Stimulated activated CD4-positive, alpha-beta T cell treated with anti-CD3 and anti-CD28 coated beads, TNF-alpha, amount 100 ng/mL, for 4 hours (primary cell): ENCODE results near the gene LARGE2.
"Not testable (repeated sequence)": the region's sequence is repeated elsewhere in the genome, so short reads cannot be mapped to it uniquely, and the experiment has no call there.

Source experiments
- DNase-seq, 3 experiments: peaks; one replicate each; pipeline ENCODE4 v3.0.0-alpha.2; 2020; ENCODE audit warnings: low read depth in 3 of 3

LARGE2 gene

DNA sequence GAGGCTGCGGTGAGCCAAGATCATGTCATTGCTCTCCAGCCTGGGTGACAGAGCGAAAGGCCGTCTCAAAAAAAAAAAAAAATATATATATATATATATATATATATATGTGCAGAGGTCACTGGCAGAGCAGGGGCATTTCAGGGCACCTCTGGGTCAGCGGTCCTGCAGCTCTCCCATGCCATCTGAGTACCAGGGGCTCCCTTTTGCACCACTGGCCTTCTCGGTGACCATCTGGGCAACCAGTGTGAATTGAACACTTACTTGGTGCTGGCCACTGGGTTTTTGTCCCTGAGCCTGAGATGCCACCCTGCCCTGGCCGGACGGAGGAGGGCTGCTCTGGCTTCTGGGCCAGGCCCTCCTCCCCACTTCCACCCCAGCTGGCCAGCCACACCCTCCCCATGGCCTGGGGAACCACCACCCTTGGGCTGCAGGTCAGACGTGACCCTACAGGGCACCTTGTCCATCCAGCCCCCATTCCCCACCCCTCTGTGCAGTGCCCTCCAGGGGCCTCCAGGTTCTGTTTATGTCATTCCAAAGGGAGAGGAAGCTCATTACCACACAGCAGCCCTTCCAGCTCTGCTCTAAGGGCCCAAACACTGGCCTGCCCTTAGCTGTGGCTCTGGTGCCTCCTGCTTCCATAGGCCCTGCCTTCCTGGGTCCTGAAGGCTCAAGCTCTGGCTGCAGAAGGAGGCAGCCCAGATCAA lies 26.8 kb upstream of the LARGE2 start:
- DNase-seq = no peak

DNA sequence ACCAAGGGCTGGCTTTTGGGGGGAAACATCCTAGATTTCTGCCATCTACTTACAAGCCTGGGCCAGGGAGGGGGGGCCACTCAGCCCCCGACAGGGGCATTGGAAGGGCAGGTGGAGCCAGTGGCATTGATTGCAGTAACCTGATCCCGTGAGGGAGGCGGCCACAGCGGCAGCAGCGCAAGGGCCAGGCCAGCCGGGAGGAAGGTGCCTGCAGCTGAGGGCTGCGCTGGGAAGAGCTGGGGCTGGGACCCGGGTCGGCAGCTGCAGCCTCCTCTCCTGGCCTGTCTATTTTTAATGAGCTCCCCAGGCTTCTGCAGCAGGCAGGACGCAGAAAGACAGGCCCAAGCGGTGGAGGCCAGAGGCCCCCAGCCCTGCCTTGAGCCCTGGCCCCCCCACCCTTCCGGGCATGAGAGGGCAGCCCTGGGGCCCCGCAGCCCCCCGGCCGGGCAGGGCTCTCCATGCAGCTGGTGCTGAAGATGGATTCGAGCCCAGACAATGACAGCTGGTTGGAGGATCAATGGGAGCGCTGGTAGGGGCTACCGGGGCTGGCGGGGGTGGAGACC lies 26.0 kb upstream of the LARGE2 start:
- no peak for DNase-seq

DNA sequence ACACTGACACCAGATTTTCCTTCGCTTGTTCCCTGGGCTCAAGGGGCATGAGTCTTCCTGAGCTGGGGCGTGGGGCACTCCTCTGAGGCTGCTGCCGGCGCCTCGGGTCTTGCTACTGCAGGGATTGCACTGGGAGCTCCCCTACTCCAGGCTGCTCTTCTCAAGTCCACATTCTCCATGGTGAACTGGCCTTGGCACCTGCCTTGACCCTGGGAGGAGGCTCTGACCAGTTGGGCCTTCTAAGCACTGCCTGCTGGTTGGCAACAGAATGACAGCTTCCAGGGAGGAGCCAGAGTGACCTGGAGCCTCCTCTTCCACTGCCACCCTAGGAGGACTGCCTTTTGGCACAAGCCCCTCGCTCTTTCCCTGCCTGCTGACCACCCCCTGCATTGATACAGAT lies 24.9 kb upstream of the LARGE2 start:
- no peak for DNase-seq

DNA sequence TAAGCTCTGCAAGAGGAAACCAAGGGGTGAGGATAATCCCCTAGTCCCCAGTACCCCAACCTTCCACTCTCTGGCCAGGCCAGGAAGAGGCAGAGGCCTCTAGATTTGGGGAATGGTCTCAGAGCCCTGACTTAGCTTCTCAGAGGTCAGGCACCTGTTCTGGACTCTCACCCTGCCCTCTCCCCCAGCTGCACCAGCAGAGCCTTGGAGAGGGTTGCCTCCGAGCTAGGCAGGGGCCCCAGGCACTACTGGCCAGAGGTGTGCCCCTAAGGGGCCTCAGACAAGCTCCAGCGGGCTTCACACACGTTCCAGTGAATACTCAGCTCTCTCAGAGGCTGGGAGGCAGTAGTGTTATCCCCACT lies 23.4 kb upstream of the LARGE2 start:
- no peak for DNase-seq

DNA sequence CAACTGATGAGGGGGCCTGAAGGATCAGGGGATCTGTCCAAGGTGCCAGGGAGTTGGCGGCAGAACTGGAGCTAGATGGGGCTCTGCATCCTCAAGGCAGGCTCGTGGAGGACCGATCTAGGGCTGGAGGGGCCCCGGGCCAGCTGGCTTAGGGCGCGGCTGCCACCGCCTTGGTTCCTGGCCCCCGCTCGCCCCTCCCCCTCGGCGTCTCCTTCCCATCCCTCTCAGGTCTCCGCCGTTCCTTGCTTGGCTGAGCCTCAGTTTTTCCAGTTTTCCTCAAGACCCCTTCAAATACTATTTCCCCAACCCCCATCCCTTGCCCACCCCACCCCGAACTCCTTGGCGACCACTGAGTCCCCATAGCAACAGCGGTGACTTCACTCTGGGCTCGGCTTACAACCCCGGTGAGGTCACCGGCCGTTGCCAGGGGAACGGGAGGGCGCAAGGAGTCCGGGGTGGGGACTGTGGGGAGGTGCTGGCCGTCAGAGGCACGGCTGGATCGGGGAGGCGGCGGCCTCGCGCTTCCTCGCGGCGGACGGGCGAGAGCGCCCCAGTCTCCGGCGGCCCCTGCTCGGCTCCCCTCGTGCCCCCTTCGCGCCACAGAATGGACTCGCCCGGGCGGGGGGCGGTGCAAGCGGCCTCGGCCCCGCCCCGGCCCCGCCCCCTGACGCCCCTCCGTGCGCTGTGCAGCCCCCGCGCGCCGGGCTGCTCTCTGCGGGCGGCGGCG lies 22.8 kb upstream of the LARGE2 start:
- DNase-seq = peak in 2 of 3 experiments; percentile 23 to 33

DNA sequence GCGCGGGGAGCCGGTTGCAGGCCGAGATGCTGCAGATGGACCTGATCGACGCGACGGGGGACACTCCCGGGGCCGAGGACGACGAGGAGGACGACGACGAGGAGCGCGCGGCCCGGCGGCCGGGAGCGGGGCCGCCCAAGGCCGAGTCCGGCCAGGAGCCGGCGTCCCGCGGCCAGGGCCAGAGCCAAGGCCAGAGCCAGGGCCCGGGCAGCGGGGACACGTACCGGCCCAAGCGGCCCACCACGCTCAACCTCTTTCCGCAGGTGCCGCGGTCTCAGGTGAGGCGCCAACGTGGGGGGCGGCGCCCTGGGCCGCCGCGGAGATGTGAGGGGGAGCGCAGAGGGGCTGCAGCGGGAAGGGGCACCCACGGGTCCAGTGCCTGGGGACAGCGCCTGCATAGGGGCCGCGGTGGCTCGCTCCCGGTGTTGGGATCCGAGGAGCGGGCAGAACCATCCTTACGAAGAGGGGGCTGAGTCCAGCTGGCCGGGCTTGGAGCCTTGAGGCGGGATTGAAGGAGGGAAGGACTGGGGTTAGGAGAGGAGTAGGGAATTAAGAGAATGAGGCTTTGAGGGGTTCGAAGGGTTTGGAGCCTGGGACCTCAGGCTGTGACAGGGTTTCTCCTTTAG lies 22.2 kb upstream of the LARGE2 start:
- DNase-seq = not testable (repeated sequence)

DNA sequence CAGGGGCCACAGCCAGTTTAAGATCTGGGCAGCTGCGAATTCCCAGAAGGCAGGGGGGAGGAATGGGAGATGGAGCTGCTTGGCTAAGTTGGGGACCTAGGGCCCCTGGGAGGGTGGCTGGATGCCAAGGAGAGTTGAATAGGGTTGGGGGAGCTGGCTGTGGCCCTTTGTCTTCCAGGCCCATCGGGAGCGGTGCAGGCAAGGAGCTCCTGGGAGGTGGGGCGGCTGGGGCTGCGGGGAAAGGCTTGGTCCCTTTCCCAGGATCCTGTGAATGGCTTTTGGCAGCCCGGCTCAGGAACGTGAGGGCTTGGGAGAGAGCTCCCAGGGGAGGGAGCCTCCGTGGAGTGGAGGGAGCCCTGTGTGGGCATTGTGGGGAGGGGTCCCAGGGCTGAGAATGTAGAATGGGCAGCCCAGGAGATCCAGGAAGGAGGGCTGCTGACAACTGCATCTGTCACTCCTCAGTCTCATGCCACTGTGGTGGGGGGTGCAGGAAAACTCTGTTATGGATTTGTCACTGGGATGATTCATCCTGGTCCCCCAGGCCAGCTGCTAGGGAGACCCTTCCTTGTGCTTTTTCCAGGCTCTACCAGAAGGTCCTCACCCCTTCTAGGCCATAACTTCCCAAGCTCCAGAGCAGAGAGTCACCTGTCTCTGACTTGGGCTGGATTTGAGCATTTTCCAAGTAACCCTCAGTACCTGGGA lies 21.4 kb upstream of the LARGE2 start:
- DNase-seq = no peak

DNA sequence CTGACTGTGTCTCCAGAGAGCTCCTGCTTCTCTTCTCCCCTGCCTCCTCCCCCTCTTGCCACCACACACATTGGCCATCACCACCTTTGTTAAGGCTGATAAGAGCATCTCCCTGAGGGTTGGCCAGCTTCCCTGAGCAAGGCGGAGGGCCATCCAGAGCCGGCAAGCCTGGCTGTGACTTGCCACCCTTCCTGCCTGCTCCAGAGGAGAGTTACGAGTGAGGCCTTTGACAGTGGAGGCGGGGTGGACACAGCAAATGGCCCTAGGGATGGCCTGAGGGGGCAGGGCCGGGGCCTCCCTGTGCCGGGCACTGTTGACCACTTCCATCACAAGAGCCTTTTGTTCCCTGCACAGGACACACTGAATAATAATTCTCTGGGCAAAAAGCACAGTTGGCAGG lies 20.8 kb upstream of the LARGE2 start:
- DNase-seq = no peak

DNA sequence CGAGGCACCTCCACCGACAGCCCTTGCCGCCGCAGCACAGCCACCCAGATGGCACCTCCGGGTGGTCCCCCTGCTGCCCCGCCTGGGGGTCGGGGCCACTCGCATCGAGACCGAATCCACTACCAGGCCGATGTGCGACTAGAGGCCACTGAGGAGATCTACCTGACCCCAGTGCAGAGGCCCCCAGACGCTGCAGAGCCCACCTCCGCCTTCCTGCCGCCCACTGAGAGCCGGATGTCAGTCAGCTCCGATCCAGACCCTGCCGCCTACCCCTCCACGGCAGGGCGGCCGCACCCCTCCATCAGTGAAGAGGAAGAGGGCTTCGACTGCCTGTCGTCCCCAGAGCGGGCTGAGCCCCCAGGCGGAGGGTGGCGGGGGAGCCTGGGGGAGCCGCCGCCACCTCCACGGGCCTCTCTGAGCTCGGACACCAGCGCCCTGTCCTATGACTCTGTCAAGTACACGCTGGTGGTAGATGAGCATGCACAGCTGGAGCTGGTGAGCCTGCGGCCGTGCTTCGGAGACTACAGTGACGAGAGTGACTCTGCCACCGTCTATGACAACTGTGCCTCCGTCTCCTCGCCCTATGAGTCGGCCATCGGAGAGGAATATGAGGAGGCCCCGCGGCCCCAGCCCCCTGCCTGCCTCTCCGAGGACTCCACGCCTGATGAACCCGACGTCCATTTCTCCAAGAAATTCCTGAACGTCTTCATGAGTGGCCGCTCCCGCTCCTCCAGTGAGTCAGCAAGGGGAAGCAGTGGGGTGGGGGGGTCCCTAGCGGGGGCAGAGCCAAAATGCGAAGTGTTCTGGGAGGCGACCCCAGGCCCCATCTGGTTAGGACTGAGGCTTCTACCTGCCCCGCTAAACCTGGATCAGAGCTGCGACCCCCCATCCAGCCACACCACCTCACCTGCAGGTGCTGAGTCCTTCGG lies 19.7 kb upstream of the LARGE2 start:
- no peak for DNase-seq

DNA sequence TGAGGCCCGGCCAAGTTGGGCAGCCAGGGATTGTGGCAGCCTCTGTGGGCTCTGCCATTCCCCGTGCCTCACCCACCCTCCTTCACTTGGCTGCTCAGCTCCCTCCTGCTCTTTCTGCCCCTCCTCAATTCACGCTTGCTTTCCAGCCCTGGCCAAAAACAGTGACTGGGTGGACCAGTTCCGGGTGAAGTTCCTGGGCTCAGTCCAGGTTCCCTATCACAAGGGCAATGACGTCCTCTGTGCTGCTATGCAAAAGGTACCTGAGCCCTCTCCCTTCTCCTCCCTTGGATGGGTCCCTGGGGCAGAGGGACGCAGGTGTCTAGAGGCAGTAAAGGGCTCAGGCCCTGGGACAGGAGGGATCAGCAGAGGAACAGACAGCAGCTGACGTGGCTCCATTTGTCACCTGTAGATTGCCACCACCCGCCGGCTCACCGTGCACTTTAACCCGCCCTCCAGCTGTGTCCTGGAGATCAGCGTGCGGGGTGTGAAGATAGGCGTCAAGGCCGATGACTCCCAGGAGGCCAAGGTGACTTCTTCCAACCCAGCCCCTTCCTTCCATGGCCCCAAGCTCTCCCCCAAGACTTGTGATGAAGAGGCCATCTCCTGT lies 18.0 kb upstream of the LARGE2 start:
- DNase-seq = no peak

DNA sequence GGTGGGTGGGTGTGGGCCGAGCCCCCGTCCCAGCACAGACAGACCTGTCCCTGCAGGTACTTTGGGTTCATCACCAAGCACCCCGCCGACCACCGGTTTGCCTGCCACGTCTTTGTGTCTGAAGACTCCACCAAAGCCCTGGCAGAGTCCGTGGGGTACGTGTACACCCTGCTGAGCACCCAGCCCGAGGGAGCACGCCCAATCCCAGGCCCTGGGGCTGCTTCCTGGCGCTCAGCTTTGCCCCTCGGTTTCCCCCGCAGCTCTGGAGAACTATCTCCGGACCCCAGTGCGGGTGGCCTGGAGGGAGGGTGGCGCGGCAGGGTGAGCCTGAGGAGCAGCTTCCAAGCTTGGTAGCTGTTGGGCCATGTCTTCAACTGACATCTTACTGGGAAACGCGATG lies 17.4 kb upstream of the LARGE2 start:
- no peak for DNase-seq

DNA sequence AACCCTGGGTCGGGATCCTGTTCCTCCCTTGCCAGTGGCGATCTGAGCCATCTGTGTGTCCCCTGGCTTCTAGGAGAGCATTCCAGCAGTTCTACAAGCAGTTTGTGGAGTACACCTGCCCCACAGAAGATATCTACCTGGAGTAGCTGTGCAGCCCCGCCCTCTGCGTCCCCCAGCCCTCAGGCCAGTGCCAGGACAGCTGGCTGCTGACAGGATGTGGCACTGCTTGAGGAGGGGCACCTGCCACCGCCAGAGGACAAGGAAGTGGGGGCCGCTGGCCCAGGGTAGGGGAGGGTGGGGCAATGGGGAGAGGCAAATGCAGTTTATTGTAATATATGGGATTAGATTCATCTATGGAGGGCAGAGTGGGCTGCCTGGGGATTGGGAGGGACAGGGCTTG lies 16.9 kb upstream of the LARGE2 start:
- not testable (repeated sequence) for DNase-seq

DNA sequence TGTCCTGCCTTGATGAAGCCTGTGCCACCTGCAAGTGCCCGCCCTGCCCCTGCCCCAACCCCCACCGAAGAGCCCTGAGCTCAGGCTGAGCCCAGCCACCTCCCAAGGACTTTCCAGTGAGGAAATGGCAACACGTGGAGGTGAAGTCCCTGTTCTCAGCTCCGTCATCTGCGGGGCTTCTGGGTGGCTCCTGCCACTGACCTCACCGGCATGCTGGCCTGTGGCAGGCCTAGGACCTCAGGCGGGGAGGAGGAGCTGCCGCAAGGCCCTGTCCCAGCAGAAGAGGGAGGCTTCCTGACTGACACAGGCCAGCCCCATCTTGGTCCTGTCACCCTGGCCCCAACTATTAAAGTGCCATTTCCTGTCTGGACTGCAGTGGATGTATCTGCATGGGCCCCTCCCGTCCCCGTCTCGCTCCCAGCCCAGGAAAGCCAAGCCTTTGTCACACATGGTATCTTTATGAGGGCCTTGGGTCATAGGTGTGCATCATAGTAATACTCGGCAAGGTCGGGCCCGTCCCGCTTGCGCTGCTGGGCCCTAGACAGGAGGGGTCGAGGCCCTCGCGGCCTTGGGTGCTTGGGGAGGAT lies 16.3 kb upstream of the LARGE2 start:
- DNase-seq = no peak

DNA sequence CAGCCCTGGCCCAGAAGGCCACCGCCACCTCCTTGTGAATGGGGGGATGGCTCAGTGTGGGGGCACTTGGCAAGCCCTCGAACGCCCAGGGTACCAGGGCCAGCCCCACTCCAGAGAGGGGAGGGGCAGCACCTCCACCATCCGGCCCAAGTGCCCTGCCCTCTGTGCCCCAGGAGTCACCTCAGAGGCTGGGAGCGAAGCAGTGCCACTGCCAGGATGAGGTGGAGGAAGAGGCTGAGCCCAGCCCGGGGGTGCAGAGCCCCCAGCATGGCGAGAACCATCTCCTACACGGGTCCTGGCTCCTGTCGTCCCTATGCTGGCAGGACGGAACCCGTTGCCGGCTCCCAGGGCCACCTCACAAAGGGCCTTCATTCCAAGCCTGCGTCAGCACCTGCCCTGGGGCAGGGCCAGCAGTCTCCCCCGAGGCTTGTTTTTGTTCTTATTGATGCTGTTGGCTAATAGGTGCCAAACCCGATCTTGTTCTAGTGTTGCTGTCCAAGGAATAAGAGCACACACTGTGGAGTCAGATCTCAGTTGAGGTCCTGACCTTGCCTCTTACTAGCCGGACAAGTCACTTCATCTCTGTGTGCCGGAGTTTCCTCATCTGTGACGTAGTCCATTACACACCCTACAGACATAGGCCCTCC lies 15.4 kb upstream of the LARGE2 start, which contains the start of gene FREY1:
Gene FREY1 (minus strand): TSS at position 307 of the 647 bp plus-strand sequence. CDS start 26 bp downstream, at position 281.
- no peak for DNase-seq

DNA sequence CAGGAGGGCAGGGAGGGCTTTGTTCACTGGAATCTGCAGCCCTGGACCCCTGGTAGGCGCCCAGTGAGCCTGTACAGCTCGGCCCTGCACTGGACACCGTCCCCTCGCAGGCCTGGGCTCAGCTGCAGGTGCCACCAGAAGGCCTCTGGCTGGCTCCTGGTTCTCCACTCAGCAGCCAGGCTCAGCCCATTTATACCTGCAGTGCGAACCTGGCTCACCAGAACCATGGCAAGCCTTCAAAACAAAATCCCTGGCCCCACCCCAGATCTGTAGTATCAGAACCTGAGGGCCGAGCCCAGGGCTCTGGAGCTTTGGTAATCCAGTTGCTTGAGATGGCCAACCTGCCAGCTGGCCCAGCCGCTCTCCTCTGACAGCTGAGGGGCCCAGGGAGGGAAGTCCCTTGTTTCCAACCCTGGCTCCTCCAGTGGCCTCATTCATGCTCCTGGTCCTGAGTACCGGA lies 14.5 kb upstream of the LARGE2 start:
- DNase-seq = no peak

DNA sequence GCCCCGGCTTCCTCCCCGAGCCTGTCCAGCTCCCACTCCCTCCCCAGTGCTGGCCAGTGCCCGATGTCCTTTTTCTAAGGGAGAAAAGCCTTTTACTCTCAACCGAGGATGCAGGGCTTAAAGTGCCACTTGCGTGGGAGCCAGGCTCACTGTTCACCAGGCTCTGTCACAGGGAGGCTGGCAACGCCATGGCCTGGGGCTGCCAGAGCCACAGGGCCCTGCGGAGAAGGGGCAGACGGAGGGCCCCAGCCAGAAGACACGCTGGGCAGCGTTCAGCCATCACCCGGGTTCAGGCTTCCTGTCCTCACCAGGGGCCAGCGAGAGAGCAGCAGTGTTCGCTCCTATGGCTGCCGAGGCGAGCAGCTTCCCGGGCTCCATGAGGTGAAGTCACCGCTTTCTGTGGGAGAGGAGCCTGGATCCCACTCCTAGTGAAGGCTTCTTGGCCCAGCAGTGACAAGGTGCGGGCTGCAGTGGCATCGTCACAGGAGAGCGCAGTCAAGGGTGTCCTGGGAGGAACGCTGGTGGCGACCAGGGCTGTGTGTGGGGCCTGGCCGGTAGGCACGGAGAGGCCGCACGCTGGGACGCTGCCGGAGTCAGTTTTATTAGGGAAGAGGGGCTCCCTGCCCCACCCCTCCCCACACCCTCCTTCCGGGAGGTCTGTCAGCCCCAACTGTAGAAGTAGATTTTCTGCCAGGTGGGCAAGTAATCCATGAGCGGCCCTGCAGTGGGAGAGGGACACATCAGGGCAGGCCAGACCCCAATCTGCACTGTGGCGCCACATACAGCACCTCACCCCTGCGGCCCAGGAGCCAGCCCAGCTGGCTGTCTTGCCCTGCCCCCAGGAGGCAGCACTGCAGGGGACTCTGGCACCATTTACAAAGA lies 12.6 kb upstream of the LARGE2 start:
- no peak for DNase-seq

DNA sequence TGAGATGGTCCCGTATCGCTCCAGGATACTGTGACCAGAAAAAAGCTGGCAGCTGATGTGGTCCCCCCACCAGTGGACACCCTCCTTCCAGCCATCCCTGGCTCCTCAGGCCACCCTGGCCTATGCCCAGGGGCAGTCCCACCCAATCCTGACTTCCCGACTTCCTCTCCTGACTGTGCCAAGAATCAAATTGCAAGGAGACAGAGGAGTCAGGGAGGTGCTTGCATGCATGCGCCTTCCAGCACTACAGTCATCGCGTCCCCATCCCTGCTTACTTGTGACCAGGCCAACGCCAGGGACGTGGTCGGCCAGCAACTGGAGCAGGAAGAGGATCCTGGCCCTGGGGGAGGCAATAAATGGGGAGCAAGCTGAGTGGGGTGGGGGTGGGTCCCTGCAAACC lies 11.8 kb upstream of the LARGE2 start:
- DNase-seq = no peak

DNA sequence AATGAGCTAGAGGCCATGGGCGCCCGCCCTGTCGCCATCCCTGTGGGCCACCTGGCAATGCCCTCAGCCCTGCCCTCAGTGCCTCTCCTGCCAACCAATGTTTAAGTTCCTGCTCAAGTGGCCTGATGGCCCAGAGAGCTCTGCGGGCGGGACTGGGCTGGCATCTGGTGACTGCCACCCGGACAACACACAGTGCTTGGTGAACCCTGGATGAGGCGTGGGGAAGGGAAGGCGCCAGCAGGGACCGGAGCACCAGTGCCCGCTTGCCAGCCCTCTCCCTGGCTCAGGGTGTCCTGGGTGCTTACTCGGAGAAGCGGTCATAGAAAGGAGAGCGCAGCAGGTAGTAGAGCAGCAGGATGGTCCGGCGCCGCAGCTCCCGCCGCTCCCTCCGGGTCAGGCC lies 8.9 kb upstream of the LARGE2 start:
- no peak for DNase-seq
